GM12874 (cell line): ENCODE data around the gene ANXA1.

Experiments used
- CTCF ChIP-seq: IDR thresholded peaks from 2 replicates; pipeline ENCODE4 v1.5.1; 2011; ENCODE audit warnings: low read depth, mild to moderate bottlenecking, control low read depth, low read length, moderate library complexity; ENCODE audit not compliant: insufficient read depth

Gene ANXA1

GRCh38 chr9:73153793-73154227 is 2.1 kb downstream of the ANXA1 start:
- TF ChIP-seq CTCF: no peak

- TF ChIP-seq CTCF: no peak
These were observed 2.6 kb downstream of the ANXA1 start for GRCh38 chr9:73154271-73154670.

- TF ChIP-seq CTCF: no peak
These were observed 3.1 kb downstream of the ANXA1 start for GRCh38 chr9:73154722-73155121.

DNA sequence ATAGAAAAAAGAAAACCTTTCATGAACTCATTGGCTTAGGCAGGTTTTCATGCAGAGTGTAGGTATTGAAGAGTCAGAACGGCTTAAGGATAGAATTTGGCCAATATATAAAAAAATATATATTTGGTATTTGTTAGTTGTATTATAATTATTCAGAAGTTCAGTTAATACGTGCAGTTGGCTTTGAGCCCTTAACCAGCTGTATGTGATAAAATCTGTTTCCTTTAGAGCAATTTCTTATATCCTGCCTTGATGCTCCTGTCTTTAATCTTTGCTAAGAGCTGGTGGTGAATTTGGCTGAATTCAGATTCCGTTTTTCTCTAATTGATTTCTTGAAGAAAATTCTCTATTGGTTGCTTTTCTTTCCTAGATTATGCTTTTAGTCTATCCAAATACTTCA is 3.7 kb downstream of the ANXA1 start:
- TF ChIP-seq CTCF: no peak

DNA sequence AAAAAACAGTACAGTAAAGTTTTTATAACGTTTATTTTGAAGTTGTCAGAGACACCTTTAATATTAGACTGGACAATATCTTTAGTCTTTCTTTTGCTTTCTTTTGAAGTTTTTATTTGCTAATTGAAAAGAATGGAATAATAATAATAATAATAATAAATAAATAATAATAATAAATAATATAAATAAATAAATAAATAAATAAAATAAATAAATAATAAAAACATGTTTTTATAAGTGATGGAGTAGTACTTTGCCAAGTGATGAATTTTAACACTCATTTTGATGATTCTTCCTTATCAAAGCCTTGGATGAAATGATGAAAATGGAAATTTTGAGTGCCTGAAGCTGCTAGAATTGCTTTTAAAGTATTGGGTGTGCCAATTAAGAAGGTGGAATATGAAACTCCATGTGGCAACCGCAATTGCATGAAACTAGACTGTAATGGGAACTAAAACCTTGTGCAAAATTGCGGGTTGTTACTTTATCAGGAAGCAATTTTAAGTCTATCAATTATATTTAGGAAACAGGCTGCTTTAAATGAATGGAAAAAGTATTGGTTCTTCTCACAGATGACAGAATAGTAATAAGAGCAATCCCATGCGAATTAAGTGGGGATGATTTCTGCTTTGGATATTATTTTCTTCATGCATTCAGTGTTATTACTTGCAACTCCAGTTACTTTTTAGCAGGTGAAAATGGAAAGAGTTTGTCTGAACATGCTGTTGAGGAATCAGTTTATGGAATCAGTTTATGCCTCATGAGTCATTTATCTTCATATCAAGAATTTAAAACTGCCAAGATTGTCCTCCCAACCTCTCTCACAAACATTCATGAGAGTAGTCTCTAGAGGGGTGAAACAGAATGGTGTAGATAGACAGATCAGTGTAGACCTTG is 4.6 kb downstream of the ANXA1 start:
- TF ChIP-seq CTCF: no peak

- no peak for TF ChIP-seq CTCF
These were observed 5.2 kb downstream of the ANXA1 start for GRCh38 chr9:73156865-73157187.

- TF ChIP-seq CTCF: no peak
These were observed 6.1 kb downstream of the ANXA1 start for GRCh38 chr9:73157811-73158210.
